Esophagus squamous epithelium (tissue), 4 donors: Measurements from ENCODE around the gene SUGT1.

ENCODE experiments used
- POLR2A ChIP-seq, 4 donors: fragments of 450-650 bp; IDR thresholded peaks; one replicate each; pipeline ENCODE4 v1.6.1; 2017; ENCODE audit warnings: antibody characterized with exemption in 4 of 4, mild to moderate bottlenecking in 4 of 4, moderate library complexity in 3 of 4
- TF ChIP-seq, protein P1 (sequence below), 6 experiments: fragments of 450-650 bp in 4 of 6; fragments of 200-600 bp in 2 of 6; sonication (generic) in 2 of 6; IDR thresholded peaks; one replicate each; pipeline ENCODE4 v1.5.1; 2016 to 2019; ENCODE audit warnings: antibody characterized with exemption in 6 of 6, mild to moderate bottlenecking in 4 of 6, moderate library complexity in 4 of 6

DNA sequence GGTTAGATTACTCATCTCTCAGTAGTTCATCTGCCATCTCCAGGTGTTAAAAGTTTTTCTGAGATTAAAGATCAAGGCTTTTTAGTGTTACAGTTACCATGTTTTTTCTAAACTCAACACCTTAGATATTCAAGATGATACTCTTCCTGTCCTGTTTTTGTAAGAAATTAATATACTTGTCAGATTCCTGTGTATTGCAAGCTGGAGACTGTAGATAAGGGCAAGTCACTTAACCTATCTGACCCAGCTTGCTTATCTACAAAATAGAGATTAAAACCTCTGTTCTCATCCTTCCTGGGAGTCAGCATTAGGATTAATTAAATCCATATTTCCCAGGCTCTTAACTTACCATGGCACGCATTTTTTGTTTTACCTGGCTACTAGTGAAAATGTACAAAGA is 25.2 kb downstream of the SUGT1 start:
- TF ChIP-seq, protein P1, sequence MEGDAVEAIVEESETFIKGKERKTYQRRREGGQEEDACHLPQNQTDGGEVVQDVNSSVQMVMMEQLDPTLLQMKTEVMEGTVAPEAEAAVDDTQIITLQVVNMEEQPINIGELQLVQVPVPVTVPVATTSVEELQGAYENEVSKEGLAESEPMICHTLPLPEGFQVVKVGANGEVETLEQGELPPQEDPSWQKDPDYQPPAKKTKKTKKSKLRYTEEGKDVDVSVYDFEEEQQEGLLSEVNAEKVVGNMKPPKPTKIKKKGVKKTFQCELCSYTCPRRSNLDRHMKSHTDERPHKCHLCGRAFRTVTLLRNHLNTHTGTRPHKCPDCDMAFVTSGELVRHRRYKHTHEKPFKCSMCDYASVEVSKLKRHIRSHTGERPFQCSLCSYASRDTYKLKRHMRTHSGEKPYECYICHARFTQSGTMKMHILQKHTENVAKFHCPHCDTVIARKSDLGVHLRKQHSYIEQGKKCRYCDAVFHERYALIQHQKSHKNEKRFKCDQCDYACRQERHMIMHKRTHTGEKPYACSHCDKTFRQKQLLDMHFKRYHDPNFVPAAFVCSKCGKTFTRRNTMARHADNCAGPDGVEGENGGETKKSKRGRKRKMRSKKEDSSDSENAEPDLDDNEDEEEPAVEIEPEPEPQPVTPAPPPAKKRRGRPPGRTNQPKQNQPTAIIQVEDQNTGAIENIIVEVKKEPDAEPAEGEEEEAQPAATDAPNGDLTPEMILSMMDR (IDR thresholded peaks at IDR 0.05) = no peak
- no peak for TF ChIP-seq POLR2A (IDR thresholded peaks at IDR 0.05)
